SU-DHL-6 (cell line): Measurements from ENCODE around the gene LCE1C.

Source experiments
- H2AFZ ChIP-seq: fragments of 200-600 bp; sonication (generic); 2 replicates; pipeline ENCODE4 v1.6.1; 2014; ENCODE audit warnings: low read depth, mild to moderate bottlenecking, moderate library complexity, mixed read lengths, antibody characterized with exemption, low read length; ENCODE audit not compliant: severe bottlenecking
- H3F3A ChIP-seq: fragments of 200-600 bp; shearing (Covaris generic); 2 replicates; pipeline ENCODE4 v1.6.0; 2016; ENCODE audit warnings: antibody characterized with exemption, mild to moderate bottlenecking; ENCODE audit not compliant: insufficient read depth
- H3K27ac ChIP-seq: fragments of 200-600 bp; sonication (generic); 2 replicates; pipeline ENCODE4 v1.5.1; 2016; ENCODE audit warnings: low read depth, mild to moderate bottlenecking, low read length, moderate library complexity, mixed read lengths
- H3K27me3 ChIP-seq: fragments of 200-600 bp; sonication (generic), shearing (Covaris generic); 2 replicates; pipeline ENCODE4 v1.6.0; 2014; ENCODE audit warnings: mild to moderate bottlenecking, low read length
- H3K36me3 ChIP-seq: fragments of 200-600 bp; sonication (generic); 2 replicates; pipeline ENCODE4 v1.6.1; 2014; ENCODE audit warnings: mild to moderate bottlenecking, low read length, mixed read lengths
- H3K4me2 ChIP-seq: fragments of 300-600, 200-600 bp; shearing (Covaris generic), sonication (generic); 2 replicates; pipeline ENCODE4 v1.6.0; 2014; ENCODE audit warnings: low read length, low read depth, mild to moderate bottlenecking; ENCODE audit not compliant: poor library complexity, severe bottlenecking
- H3K4me3 ChIP-seq: fragments of 200-600 bp; sonication (generic); 2 replicates; pipeline ENCODE4 v1.5.1; 2014; ENCODE audit warnings: antibody characterized with exemption, low read length, mild to moderate bottlenecking, mixed read lengths; ENCODE audit not compliant: insufficient read depth, poor library complexity, severe bottlenecking
- H3K79me2 ChIP-seq: fragments of 200-600 bp; sonication (generic); 2 replicates; pipeline ENCODE4 v1.6.1; 2014; ENCODE audit warnings: mild to moderate bottlenecking, low read length, moderate library complexity; ENCODE audit not compliant: insufficient read depth
- H3K9ac ChIP-seq: fragments of 200-600 bp; sonication (generic); 2 replicates; pipeline ENCODE4 v1.7.0; 2014; ENCODE audit warnings: mild to moderate bottlenecking, low read length
- H3K9me2 ChIP-seq: fragments of 200-600 bp; sonication (generic); replicated peaks from 2 replicates; pipeline ENCODE4 v1.6.1; 2014; ENCODE audit warnings: low read length; ENCODE audit not compliant: insufficient read depth
- H3K9me3 ChIP-seq: fragments of 200-600 bp; sonication (generic); 2 replicates; pipeline ENCODE4 v1.6.1; 2014; ENCODE audit warnings: low read length, mixed read lengths; ENCODE audit not compliant: insufficient read depth
- H4K20me1 ChIP-seq: fragments of 200-600 bp; sonication (generic); 2 replicates; pipeline ENCODE4 v1.6.1; 2014; ENCODE audit warnings: low read depth, mild to moderate bottlenecking, antibody characterized with exemption, low read length, moderate library complexity, mixed read lengths
- CTCF ChIP-seq: fragments of 200-600 bp; sonication (generic); IDR thresholded peaks from one replicate; pipeline ENCODE4 v1.5.1; 2017; ENCODE audit warnings: antibody characterized with exemption, mild to moderate bottlenecking, low read length, moderate library complexity; ENCODE audit not compliant: insufficient read depth, poor library complexity, severe bottlenecking
- EZH2phosphoT487 ChIP-seq: fragments of 200-600 bp; sonication (generic), shearing (Covaris generic); conservative IDR thresholded peaks from 2 replicates; pipeline ENCODE4 v1.6.1; 2018; ENCODE audit warnings: mild to moderate bottlenecking, antibody characterized with exemption, low read length, moderate library complexity, mixed read lengths

Gene LCE1C

GRCh38 chr1:152823294-152823693 is 16.8 kb upstream of the LCE1C start:
- H3K27me3 ChIP-seq = no peaks in the 10 kb centered on the region
- H3K4me3 ChIP-seq = no peak overlapping the region
- H3K9ac ChIP-seq = no peak overlapping the region
- H3K27ac ChIP-seq = no peak overlapping the region
- no peaks in the 10 kb centered on the region for H3K79me2 ChIP-seq
- H3K4me2 ChIP-seq = no peak overlapping the region
- H3K9me2 ChIP-seq = no peaks in the 10 kb centered on the region
- H4K20me1 ChIP-seq = no peaks in the 10 kb centered on the region
- H3K9me3 ChIP-seq = no peaks in the 10 kb centered on the region
- no peaks in the 10 kb centered on the region for H3K36me3 ChIP-seq
- H3F3A ChIP-seq = no peaks in the 10 kb centered on the region
- TF ChIP-seq EZH2phosphoT487 (no peak), CTCF (no peak)
- H2AFZ ChIP-seq = no peak overlapping the region

GRCh38 chr1:152817309-152817708 is 10.9 kb upstream of the LCE1C start:
- Histone ChIP-seq H4K20me1 (no peaks in the 10 kb centered on the region), H3K36me3 (no peaks in the 10 kb centered on the region), H3K9me2 (no peaks in the 10 kb centered on the region), H3K27me3 (no peaks in the 10 kb centered on the region), H3K9ac (no peak overlapping the region), H2AFZ (no peak overlapping the region), H3K4me2 (no peak overlapping the region), H3K4me3 (no peak overlapping the region), H3F3A (no peaks in the 10 kb centered on the region), H3K9me3 (no peaks in the 10 kb centered on the region), H3K27ac (no peak overlapping the region), H3K79me2 (no peaks in the 10 kb centered on the region)
- TF ChIP-seq EZH2phosphoT487 (no peak), CTCF (no peak)

- no peaks in the 10 kb centered on the region for H3K9me3 ChIP-seq
- no peak within 1 kb of the TSS for H3K4me2 ChIP-seq
Observed at GRCh38 chr1:152811671-152812070, 5.2 kb upstream of the LCE1C start, which contains the start of gene LCE1B. TSS of gene LCE1B (plus strand) at chr1:152811971. CDS start at chr1:152812447, 476 bp downstream.

More at GRCh38 chr1:152811671-152812070, 5.2 kb upstream of the LCE1C start, which contains the start of gene LCE1B:
- Histone ChIP-seq H3K79me2 (no peaks in the 10 kb centered on the region), H3K9me2 (no peaks in the 10 kb centered on the region), H2AFZ (no peak within 1 kb of the TSS), H3K27ac (no peak within 1 kb of the TSS), H3K9ac (no peak within 1 kb of the TSS), H3K27me3 (0 out of 2 replicates have a peak, but pooled peaks cover 4% of the 10 kb centered on the region), H3F3A (no peaks in the 10 kb centered on the region), H4K20me1 (no peaks in the 10 kb centered on the region), H3K36me3 (no peaks in the 10 kb centered on the region), H3K4me3 (no peak within 1 kb of the TSS)
- no peak for TF ChIP-seq EZH2phosphoT487
- no peak for TF ChIP-seq CTCF
